Keratinocyte (primary cell): ENCODE data around the gene LYPD6B.

Experiments
- CTCF ChIP-seq, 3 experiments: IDR thresholded peaks in 1 of 3; conservative IDR thresholded peaks in 1 of 3; optimal IDR thresholded peaks in 1 of 3; 2 replicates in 2 of 3; 3 replicates in 1 of 3; pipeline versions ENCODE3 to v1.5.1; 2011; ENCODE audit warnings: low read length in 3 of 3, mild to moderate bottlenecking in 3 of 3, moderate library complexity in 2 of 3, control low read depth in 1 of 3, inconsistent platforms in 1 of 3; ENCODE audit not compliant: insufficient read depth in 2 of 3; ENCODE audit errors: extremely low read depth in 1 of 3
- EZH2 ChIP-seq: IDR thresholded peaks from one replicate; pipeline ENCODE4 v1.6.1; 2012; ENCODE audit warnings: inconsistent platforms, mild to moderate bottlenecking, low read length, moderate library complexity

DNA sequence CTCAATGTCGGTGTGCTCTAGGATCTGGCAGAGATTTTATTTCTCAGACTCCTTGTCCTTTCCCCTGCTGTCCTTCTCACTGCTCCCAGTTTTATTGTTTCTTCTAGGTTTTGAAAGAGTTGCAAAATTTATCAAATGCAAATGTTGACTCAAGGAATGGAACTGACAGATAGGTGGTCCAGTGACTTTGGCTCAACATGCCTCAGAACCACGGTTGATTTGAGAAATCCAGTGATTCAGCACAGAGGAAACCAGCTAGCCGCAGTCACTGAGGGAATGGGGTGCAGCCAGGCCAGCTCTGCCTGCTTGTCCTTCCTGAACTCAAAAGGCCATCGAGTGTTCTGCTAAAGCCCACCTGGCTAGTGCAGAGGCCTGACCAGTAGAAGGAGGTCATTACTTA lies 166.2 kb downstream of the LYPD6B start:
- TF ChIP-seq CTCF (optimal IDR thresholded peaks at IDR 0.05 in 1 of 3, IDR thresholded peaks at IDR 0.05 in 1 of 3, conservative IDR thresholded peaks at IDR 0.05 in 1 of 3; ENCODE audit: extremely low read depth in 1 of 3, insufficient read depth in 2 of 3, low read length in 3 of 3) (no peak), EZH2 (no peak)
